HG02885 (cell line): ENCODE results near the gene MC2R.

Experiments used
- ATAC-seq: cut with Tn5 transposase; IDR thresholded peaks from one replicate; pipeline ENCODE4 v1.9.1; 2021; ENCODE audit warnings: mild to moderate bottlenecking; ENCODE audit not compliant: unreplicated experiment, poor library complexity

The MC2R gene

DNA sequence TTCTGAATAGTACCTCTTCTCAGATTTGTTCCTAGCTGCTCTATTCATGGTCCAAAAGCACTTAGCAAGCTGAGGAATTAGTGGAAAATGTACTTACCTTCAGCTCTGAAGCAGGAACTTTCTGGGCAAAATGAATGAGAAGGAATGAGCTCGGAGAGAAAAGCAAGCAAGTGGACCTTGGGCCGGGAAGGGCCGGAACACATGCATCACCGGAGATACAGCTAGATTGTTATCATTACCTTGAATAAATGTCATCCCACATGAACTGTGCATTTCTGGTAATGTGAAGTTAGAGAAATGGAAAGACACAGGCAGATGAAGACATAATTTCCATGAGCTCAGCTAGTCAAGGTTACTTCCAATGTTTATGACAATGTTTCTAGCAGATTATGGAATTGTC is at the start of gene MC2R:
Gene MC2R, minus strand, starts transcription at position 146 of the 400 bp plus-strand sequence. CDS start 30,018 bp downstream, outside the sequence.
- no peak for ATAC-seq

DNA sequence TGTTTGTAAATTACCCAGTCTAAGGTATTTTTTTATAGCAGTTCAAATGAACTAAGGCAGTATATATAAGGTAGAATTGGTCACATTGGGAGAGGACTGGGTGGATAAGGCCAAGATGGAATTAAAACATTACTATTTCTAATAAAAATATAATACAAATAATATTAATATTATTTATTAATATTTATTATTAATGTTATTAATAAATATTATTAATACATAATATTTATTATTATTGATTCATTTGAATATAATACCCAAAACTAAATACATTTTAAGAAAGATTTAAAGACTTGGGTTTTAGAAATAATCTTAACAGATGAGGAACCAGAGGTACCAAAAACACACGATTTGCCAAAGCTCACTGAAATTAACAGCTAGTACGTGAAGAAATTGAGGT is 30.5 kb upstream of the MC2R start:
- no peak for ATAC-seq

DNA sequence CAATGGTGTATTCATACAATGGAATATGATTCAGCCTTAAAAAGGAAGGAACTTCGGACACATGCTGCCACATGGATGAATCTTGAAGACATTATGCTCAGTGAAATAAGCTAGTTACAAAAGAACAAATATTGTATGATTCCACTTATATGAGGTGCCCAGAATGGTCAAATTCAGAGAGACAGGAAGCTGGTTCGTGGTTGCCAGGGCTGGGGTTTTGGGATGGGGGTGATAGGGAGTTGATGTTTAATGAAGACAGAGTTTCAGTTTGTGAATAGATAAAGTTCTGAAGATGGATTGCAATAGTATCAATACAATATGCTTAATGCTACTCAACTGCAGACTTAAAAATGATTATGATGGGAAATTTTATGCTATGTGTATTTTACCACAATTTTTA is 28.0 kb upstream of the MC2R start:
- no peak for ATAC-seq

DNA sequence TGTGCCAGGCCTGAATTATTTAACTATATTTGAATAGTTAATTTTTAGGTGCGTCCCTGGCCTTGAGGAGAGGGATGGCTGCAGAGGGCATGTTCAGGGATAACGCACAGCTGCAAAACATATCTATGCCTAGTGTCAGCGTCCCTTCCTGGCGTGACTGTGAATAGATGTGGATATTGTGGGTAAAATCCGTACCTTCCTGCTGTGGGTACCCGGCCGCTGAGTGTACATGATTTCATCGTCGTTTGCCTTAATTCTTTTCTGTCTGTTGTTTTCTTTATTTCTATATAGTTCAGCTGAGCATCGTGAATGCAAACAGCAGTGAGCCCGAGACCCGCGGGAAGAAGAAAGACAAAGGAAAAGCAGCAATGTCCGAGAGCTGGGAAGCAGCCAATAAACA is 25.0 kb upstream of the MC2R start:
- ATAC-seq: no peak

DNA sequence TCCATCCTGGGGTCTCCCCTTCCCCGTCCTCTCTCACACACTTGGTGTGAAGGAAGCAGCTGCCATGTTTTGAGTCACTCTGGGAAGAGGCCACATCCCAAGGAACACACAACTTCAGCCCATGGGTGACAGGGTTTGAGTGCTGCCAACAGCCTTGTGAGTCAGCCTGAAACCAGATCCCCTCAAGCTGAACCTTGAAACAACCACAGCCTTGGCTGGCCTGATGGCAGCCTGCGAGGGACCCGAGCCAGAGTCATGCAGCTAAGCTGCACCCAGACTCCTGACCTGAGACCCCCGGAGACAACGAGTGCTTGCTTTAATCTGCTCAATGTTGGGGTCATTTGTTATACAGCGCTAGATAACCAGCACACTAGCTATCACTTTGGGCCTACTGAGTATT is 19.3 kb upstream of the MC2R start:
- ATAC-seq: no peak

DNA sequence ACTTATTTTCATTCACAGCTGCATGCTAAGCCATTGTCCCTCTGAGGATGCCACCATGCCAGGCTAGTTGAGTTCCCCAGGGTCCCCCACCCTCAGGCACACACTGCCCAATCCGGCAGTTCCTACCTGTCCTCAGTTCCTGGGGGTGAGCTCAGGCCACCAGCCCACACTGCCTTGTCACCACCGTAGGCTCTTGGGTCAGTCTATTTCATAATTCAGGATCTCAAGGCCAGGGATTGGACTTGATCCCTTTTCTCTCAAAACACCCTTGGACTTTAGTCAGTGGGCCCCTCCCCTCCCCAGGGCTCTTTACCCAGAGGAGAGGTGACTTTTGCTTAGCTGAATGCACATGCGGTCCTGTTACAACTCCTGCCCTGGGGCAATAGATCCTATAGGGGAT is 18.7 kb upstream of the MC2R start:
- no peak for ATAC-seq

DNA sequence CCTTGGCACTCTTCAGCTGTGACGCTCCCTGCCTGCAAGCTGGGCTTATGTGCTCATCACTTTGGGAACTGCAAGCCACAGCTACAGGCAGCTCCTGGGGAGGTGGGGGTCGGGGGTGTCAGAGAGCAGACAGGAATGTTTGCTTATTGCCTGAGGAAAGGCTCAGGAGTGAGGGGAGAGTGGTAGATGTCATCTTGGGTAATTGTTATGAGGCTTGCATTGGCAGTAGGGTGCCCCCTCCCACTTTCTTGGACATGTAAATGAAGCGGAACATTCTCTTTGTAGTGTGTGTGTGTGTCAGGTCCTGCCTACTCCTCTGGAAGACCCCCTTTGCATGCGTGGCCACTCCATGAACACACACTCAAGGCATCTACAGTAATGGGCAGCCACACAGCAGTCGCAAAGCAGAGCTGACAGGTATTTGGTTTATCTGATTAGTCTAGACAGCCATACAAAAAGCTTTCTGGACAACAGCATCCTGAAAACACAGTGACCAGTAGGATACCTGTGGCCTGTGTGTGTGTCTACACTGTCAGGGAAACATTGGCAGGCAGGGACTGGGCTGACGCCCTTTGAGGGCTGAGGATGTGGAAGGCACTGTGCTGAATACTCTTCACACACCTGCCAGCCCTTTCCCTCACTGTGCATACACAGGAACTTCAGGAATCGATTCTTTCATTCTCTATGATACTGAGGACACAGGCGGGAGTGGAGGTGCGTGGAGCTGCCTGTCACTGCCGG is 17.1 kb upstream of the MC2R start:
- ATAC-seq: no peak

DNA sequence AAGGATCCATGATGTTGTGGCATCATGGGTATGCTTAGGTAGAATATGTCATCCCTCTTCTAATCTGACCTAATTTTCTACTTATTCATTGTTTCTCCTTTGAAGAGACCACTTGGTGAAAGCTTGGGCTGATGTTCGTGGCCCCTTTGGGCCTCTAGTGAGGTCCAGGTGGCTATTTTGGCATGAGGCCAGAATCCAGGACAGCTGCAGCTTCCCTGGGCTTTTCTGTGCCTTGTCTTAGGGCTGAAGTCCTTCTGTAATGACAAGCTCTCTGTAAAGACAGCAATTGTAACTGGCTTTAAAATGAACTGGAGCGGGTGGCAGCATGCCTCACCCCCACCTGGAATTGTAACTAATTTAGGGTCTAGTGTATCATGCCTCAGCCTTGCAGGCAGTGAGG is 15.6 kb upstream of the MC2R start:
- ATAC-seq: no peak

DNA sequence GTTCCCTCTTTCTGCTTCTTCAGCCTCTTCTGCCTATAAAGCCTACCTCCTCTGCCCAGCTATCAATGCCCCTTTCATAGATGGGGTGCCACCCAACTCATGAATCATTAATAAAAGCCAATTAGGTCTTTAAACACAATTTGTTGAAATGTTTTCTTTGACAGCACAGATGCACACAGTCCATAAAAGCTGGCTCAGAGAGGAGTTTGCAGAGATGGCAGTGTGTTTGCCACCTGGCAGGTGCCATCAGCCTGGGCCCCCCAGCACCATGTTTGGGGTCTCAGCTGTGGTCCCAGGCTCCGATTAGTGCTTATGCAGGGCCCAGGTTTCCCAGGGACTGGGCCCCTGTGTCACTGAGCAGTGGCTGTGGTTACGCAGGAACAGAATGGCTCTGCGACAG is 7.9 kb upstream of the MC2R start:
- no peak for ATAC-seq

DNA sequence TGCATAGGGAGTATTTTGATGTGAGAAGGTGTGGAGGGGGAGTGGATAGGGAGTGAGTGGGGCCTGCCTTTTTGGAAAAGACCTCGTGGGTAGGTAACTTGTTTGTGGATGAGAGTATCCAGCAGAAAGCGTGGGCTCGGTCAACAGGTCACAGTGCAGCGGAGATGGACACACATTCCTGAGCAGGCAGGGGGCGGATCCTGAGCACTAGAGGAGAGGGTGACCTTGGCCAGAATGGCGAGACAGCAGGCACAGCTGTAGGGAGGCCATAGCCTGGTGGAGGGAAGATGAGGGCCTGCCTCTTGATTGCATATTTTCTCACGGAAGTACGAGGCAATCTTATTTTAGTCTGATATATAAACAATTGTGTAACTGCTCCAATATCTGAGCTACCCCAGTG is 3.6 kb upstream of the MC2R start:
- no peak for ATAC-seq

DNA sequence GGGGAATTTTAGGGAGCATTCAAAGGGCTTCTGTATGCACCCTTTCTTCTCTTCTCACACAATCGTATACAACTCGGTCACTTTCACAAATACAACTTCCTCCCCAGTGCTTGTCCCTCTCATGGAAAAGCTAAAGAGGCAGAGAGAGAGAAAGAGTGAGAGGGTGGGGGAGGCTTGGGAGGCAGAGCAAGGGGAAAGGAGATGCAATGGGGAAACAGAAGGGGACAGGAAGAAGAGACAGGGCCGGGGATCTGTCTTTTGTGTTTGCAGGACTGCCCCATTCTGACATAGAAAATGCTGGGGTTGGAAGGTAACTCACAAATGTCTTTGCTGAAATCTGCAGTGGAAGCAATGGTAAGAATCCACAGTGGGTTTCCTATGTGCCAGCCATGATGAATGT is 2.1 kb upstream of the MC2R start:
- no peak for ATAC-seq

DNA sequence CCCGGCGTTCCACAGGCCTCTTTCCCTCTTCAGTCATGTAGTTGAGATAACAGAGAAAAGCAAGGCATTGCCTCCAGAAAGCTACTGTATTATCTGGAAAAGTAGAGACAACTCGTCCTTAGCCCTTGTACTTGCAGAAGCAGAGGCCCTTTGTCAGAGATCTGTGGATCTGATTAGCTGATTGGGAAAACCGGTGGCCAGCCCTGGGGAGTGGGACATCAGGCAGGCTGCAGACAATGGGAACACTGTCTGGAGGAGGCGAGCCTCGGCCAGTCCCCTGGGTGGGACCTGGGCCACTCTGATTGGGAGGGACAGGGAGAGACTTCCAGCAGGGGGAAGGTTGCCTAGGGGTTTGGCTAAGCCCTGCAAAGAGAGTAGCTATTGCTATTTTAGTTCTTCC is 1.2 kb upstream of the MC2R start:
- ATAC-seq: no peak

DNA sequence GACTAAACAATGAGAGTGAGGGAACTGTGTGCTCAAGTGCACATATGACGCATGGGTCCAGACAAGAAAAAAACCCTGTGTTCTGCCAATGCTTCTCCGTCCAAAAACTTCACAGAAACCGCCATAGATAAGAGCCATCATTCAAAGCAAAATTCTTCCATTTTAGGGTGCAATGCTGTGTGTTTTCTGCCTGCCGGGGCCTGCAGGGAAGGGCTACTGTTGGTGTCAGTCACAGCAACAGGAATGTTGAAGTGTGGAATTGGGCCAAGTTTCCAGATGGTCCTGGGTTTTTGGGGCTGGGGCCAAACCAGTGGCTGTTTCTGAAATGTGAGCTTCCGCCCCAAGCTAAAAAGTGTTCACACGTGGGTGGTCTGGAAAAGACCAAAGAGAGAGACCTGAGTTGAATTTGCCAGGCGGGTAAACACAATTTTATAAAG is 677 bp upstream of the MC2R start:
- ATAC-seq: no peak

DNA sequence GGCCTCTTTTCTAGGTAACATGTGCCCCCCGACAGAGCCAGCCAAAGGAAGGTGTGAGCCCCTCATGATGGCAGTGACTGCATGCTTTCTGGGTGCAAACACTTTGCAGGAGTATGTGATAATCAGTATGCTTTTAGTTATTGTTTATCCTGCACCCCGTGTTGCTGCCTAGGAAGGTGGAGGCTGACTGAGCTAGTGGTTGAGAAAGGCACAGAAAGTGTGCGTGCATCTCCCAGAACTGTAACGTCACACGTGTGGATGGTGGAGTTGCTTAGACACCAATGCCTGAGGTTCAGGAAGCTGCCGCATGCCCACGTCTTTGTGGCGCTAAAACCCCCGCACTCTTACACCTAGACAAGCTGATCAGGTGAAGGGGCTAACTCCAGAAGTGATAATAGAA is 580 bp downstream of the MC2R start:
- no peak for ATAC-seq

DNA sequence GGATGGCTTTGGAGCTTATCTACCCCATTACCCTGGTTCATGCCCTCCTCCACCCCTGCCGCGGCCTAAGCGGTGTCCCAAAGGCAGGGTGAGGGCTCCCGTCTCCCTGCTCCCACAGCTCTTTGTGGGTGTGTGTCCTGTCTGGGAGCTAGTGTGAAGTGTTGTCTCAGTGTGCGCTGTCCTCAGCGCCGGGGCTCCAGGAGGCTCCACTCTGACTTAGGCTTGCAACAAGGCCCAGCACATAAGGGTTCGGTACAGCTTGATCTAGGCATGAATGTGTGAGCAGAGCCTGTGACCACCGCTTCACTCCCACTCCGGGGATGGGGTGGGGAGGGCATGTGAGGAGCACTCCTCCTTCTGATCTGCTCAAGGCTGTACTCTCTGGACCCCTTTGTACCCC is 1.2 kb downstream of the MC2R start:
- no peak for ATAC-seq

DNA sequence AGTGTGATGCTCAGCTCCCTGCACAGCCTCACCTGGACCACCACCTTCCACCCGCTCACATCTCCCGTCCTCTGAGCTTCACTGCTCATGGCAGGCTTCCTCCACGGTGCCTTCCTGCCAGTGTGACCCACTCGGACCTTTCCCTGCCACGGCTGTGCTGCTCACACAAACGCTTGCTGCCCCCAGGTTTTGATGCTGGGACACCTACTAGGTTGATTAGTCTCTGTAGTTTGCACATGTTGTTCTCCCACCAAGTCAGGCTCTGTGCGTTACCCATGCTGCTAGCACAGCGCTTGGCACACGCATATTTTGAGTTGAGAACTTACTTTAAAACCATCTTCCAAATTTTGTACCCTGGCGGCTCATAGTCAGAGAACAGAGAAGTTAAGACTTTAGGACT is 2.1 kb downstream of the MC2R start:
- no peak for ATAC-seq

DNA sequence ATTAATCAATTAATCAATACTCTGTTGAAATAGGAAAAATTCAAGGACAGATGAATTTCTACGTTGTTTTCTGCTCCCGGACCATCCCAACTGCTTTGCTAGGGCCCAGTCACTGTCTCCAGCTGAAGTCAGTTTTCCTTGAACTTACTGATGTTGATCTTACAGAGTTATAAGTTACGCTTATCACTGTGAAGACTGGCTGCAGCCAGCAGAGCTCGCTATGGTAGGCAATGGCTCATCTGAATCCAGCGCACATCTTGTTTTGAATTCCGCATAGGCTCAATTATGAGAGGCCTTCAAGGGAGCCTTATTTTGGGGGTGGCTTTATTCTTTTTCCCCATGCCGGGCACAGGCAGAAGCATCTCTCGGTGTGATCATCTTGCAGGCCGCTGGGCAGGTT is 2.7 kb downstream of the MC2R start:
- no peak for ATAC-seq

DNA sequence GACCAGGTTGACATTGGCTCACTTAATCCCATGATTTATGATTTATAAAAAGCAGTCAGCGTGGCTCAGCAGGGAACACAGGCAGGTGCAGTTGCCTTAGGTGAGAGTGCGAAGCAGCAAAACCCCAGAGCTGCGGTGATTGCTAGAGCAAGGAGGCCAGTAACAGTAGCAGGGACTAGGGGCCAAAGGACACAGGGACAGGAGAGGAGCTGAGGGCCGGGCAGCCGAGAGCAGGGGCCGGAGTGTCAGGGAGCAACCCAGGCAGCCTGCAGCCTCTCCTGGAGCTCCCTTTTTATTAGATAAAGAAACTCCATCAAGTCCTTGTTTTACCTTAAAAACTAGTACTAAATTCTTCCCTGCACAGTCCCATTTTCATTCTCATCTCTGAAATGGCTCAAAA is 4.3 kb downstream of the MC2R start:
- no peak for ATAC-seq

DNA sequence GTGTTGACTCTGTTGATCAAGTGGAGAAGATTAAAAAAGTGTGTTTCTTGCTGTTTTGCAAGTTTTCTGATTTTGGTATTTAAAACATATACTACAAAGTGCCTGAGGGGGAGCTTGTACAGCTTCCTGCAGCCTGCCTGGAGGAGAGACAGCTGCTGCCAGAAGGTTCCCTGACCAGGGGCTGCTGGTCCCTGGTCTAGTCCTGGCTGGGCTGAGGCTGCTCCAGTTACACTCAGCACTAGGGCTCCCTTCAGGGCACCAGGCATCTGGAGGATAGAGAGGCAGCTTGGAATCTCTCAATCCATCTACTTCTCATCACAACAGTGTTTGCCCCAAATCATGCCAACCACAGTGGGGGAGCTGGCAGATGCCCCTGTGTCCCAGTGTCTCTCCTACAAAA is 4.8 kb downstream of the MC2R start:
- ATAC-seq: no peak

DNA sequence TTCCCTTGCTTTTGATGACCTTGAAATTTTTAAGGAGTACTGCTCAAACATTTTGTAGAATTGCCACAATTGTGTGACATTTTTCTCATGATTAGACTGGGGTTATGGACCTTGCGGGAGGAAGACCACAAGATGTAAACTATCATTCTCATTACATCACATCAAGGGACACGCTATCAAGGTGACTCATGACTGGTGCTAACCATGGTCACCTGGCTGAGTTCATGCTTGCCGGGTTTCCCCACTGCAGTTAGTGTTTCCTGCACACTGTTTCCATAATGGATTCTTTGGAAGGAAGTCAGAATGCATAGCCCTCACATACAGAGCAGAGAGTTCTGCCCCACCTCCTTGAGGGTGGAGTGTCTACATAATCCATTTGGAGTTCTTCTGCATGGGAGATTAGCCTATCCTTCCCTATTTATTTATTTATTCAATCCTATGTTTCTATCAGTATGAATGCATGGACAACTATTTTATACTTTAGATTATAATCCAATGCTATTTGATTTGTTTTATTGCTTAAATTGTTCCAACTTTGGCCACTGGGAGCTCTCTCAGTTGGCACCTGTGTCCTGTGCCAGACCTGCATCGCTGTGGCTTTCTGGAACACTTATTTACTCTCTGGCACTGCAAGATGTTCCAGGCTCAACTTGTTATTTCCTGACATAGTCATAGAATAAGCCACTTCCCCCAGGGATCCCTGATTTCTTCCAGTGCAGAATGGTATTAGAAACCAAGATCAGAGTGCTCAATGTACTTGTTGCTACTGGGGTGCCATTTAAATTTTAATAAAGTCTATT is 6.0 kb downstream of the MC2R start:
- ATAC-seq: no peak

DNA sequence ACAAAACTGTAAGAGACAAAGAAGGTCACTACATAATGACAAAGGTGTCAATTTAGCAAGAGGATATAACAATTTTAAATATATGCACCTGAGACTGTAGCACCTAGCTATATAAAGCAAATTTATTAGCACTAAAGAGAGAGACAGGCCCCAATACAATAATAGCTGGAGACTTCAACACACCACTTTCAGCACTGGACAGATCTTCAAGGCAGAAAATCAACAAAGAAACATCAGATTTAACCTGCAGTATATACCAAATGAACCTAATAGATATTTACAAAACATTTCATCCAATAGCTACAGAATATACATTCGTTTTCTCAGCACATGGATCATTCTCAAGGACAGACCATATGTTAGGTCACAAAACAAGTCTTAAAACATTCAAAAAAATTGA is 14.7 kb downstream of the MC2R start:
- ATAC-seq: no peak

DNA sequence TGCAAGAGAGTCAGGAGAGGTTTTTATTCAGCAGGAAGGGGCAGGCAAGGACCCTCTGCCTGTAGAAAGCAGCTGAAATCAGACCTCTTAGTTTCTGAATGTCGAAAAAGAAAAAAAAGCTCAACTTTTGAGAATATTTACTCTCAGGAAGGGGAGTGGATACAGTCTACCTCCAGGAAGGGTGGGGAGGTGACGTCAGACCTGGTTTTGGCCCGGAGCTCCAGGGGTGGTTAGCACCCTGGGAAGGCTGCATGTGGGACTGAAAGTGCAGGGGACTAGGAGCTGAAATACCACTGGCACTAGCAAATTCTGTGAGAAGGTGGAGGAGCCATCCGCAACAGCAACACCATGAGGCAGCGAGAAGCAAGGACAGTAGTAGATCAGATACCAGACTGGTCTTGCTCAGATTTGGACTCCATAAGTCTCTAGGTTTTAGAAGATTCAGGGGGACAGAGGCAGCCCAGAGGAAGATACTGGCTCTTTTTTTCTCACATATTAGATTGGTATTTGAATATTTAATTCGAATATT is 19.8 kb downstream of the MC2R start:
- ATAC-seq: no peak
